ENCODE results near the gene AQP6.

The AQP6 gene

GRCh38 chr12:49978125-49978524, 5.4 kb downstream of the AQP6 start:
- TF ChIP-seq GATA3 (IDR thresholded peaks at IDR 0.05; ENCODE audit: low read depth, low read length): no peak

- TF ChIP-seq GATA3 (IDR thresholded peaks at IDR 0.05; ENCODE audit: low read depth, low read length) (peak; percentile 95), GATA2 (IDR thresholded peaks at IDR 0.05; ENCODE audit: low read depth, low read length) (peak; percentile 99)
Measured at GRCh38 chr12:49979016-49979586, 6.4 kb downstream of the AQP6 start.

GRCh38 chr12:49979791-49980190, 7.0 kb downstream of the AQP6 start:
- TF ChIP-seq GATA2 (IDR thresholded peaks at IDR 0.05; ENCODE audit: low read depth, low read length) (peak; percentile 75; the same call in 1 of the 2 replicates), GATA3 (IDR thresholded peaks at IDR 0.05; ENCODE audit: low read depth, low read length) (no peak)

DNA sequence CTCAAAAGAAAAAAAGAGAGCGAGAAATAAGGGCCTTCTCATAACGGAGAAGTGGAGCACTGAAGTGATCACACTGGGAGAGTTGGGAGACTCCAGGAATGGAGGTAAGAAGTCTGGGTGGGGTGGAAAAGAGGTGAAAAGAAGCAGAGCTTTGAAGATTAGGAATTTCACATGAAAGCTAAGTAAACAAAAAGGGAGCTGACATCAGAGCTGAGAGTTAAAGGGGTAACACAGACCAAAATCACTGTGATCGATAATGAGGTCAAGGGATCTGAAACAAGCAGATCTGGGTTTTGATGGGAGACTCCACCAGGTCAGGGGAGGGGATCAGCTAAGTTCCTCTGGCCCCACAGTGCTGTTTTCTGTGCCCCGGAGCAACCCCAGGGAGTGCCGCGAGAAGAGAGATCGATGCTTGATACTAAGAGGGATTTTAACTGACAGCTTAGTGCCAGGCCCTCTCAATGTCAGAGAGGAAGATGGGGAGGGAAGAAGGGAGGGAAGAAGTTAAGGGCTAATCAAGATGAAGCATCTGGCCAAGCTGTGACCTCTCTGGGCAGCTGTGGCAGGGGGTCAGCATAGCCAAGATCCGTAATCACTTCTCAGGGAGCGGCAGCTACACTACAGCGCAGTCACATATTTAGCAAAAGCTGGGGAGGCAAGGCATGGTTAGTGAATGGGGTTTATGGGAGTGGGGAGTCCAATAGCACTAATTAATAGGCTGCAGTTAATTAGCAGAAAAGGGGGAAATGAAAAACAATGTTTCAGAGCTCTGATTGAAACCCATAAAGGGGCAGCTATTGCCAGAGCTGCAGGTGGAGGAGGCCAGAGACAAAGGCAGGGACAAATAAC, 8.0 kb downstream of the AQP6 start:
- 0 out of 2 replicates have a peak, but pooled peaks have one; percentile 36 for TF ChIP-seq GATA3 (IDR thresholded peaks at IDR 0.05; ENCODE audit: low read depth, low read length)
- TF ChIP-seq GATA2 (IDR thresholded peaks at IDR 0.05; ENCODE audit: low read depth, low read length): peak; percentile 62

DNA sequence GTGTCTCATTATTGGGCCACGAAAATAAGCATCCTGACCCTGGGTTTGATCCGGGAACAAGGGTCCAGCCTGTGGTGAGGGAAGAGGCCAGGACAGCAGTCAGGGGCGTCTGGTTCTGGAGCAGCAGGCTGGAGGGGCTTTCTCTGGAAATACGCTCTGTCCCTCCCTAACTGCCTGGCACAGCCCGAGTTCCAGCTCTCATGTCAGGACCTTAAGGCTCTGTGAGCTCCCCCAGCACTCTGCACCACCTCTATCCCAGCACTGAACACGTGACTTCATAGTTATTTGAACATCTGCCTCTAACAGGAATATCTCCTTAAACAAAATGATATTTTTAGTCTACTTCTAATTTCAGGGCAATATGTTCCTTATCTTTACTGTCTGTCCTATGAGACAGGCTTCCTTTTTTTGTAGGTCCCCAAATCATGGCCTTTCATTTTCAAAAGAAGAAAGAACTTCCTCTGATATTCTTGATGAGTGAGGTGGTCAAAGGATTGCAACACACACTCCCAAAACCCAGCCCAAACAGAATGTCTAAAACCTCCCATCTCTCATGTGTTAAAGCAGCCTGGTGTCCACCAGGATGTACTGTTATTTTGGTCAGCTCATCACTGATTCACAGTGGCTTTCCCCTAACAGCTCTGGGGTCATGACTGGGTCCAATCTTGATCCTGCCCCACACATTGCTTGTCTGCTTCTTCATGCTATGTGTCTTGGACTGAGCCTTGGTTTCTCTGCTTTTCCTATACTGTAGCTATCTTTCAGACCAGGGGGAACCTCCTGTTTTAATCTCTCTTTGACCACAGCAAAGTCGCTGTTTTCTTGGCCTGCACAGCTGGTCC, 9.7 kb downstream of the AQP6 start:
- TF ChIP-seq GATA2 (IDR thresholded peaks at IDR 0.05; ENCODE audit: low read depth, low read length) (no peak), GATA3 (IDR thresholded peaks at IDR 0.05; ENCODE audit: low read depth, low read length) (no peak)

GRCh38 chr12:49983892-49984291, 11.1 kb downstream of the AQP6 start:
- no peak for TF ChIP-seq GATA3 (IDR thresholded peaks at IDR 0.05; ENCODE audit: low read depth, low read length)
- peak; percentile 78 for TF ChIP-seq GATA2 (IDR thresholded peaks at IDR 0.05; ENCODE audit: low read depth, low read length)

DNA sequence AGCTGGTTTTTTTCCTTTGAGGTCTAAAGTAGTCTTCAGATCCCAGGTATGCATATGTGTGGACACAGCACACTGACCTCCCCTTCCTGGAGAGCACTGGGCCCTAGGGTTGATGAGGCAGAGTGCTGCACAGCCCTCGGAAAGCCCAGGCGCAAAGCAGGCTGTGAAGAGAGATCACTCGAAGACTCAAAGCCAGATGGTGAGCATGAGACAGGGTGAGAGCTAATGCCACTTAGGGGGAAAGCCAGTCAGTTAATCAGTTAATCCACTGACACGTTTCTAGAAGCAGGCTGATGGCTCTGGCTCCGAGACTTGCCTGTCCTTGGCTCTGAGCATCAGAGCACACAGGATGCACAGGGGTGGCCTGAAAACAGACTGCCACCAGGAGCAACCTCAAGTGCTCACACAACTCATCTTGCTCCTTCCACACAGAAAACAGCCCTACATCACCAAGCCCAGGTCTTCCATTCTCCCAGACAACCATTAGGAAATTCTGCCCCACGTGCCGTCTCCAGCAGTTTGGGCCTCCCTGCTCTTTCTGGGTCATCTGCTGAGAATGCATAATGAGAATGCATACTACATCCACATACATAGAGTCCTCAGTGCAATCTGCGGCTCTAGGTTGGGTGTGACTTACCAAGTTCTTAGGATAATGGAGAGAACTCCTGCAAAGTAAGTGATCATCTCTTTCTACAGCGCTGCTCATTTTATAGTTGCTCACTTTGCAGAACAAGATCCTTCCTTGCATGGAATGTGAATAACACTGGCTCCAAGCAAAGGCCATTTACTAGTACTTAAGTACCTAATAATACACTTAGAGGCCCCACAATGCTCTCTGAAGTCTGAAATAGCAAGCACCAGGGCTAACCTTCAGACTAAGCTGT, 12.0 kb downstream of the AQP6 start:
- TF ChIP-seq GATA2 (IDR thresholded peaks at IDR 0.05; ENCODE audit: low read depth, low read length): no peak
- no peak for TF ChIP-seq GATA3 (IDR thresholded peaks at IDR 0.05; ENCODE audit: low read depth, low read length)

GRCh38 chr12:49985981-49986380, 13.2 kb downstream of the AQP6 start:
- no peak for TF ChIP-seq GATA3 (IDR thresholded peaks at IDR 0.05; ENCODE audit: low read depth, low read length)

DNA sequence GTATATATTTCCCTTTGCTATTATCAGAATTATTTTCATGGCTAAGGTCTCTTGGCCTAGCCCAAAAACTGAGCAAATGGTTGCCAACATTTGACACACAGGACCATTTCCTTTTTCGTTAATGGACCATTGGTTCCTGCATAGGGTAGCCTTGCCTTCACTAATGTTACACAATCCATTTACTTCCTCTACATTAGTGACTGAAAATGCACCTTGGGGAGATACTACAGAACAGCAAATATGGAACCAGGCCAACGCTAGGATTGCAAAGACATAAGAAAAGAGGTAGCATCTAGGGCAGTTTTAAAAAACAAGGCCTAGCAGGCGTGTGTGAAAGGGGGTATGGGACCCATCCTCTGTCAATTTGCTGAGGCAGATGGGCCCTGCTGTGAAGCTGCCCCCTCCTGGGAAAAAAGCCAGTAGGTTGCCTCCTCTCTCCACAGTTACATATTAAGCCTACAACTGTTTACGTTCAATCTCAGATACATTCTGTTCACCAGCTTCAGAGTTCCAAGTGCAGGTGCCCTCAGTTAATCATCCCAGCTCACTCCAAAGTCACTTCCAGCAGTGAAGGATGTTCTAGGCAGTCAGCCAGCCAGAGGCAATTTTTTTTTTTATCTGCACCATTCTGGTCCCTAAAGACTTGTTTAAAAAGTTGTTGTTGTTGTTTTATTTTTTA, 15.0 kb downstream of the AQP6 start:
- TF ChIP-seq GATA3 (IDR thresholded peaks at IDR 0.05; ENCODE audit: low read depth, low read length): no peak
- no peak for TF ChIP-seq GATA2 (IDR thresholded peaks at IDR 0.05; ENCODE audit: low read depth, low read length)

DNA sequence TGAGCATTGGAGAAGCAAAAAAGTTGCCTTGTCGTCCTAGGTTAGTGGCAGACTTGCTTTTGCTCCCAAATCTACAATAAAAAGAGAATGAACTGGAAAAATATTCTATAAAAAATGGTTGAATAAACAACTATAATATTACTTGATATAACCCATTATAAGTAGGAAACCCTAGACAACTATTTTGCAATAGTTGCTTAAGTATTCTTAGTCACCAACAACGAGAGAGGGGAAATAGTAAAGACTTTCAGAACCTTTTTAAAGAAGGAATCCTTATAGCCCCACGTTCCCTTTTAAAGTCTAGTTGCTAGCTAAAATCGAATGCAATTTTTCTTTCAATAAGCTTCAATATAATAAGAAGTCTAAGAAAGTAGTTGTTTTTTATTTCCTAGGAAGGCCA, 17.5 kb downstream of the AQP6 start:
- TF ChIP-seq GATA3 (IDR thresholded peaks at IDR 0.05; ENCODE audit: low read depth, low read length): no peak
- TF ChIP-seq GATA2 (IDR thresholded peaks at IDR 0.05; ENCODE audit: low read depth, low read length): no peak

DNA sequence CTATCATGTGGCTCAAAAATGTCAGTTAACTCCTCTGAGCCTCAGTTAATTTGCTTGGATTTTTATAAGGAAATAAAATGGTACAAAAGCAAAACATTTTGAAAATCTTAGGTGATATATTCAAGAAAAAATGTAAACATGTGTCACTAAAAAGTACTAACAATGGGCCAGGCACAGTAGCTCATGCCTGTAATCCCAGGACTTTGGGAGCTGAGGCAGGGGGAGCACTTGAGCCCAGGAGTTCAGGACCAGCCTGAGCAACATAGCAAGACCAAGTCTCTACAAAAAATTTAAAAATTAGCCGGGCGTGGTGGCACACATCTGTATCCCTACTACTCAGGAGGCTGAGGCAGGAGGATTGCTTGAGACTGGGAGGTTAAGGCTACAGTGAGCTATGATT, 25.7 kb downstream of the AQP6 start:
- TF ChIP-seq GATA2 (IDR thresholded peaks at IDR 0.05; ENCODE audit: low read depth, low read length) (no peak), GATA3 (IDR thresholded peaks at IDR 0.05; ENCODE audit: low read depth, low read length) (no peak)

- TF ChIP-seq GATA2 (IDR thresholded peaks at IDR 0.05; ENCODE audit: low read depth, low read length): no peak
- TF ChIP-seq GATA3 (IDR thresholded peaks at IDR 0.05; ENCODE audit: low read depth, low read length): no peak
Measured at GRCh38 chr12:50003595-50003994, 30.8 kb downstream of the AQP6 start.

DNA sequence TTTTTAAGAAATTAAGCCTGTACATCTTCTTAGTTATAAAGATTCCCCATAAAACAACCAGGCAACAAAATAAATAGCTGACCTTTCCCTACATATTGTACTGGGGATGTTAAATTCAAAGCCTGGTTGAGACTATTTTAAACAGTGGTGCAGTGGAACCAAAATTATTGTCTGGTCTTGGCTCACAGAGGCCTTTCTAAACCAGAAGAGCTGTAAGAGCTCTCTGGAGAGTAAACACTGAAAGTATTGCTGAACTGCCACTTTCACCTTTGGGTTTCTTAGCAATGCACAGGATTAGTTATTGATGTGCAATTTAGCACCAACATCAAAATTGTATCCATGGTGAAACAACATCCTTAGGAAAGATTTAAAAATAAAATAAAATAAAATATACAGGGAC, 31.9 kb downstream of the AQP6 start:
- TF ChIP-seq GATA2 (IDR thresholded peaks at IDR 0.05; ENCODE audit: low read depth, low read length) (no peak), GATA3 (IDR thresholded peaks at IDR 0.05; ENCODE audit: low read depth, low read length) (no peak)

All from SH-SY5Y (cell line).